C4-2B (cell line): Measurements from ENCODE around the gene DNAJC8.

Source experiments
- CTCF ChIP-seq: fragments of 450-650 bp; conservative IDR thresholded peaks from 2 replicates; pipeline ENCODE4 v1.5.1; 2017; ENCODE audit warnings: mild to moderate bottlenecking
- ZFX ChIP-seq: fragments of 450-650 bp; IDR thresholded peaks from 2 replicates; pipeline ENCODE4 v1.6.1; 2017

- TF ChIP-seq CTCF (no peak), ZFX (no peak)
Measured at GRCh38 chr1:28185071-28185470, 47.8 kb downstream of the DNAJC8 start.
